Aorta (tissue), 5 donors: ENCODE measurements around the gene TCOF1. TPM values are rescaled to one million over a fixed set of nuclear protein-coding genes. Genes with fewer than 3 reads are reported as not detected.

Source experiments
- ATAC-seq: fragments of 200-7000 bp; cut with Tn5 transposase; one replicate; pipeline ENCODE4 v1.9.1; 2022; ENCODE audit warnings: moderate library complexity; ENCODE audit not compliant: low FRiP score
- DNase-seq, 2 donors: peaks; one replicate each; pipeline ENCODE4 v3.0.0-alpha.2; 2020
- H3K27ac ChIP-seq, 2 donors: one replicate each; pipeline ENCODE4 v1.5.1; 2013; ENCODE audit warnings: low read length in 2 of 2, mild to moderate bottlenecking in 2 of 2, moderate library complexity in 2 of 2, control low read depth in 1 of 2, inconsistent platforms in 1 of 2, low read depth in 1 of 2
- H3K27me3 ChIP-seq, 2 donors: one replicate each; pipeline ENCODE4 v1.6.1; 2013; ENCODE audit warnings: control low read depth in 1 of 2, low read length in 1 of 2, mild to moderate bottlenecking in 1 of 2, moderate library complexity in 1 of 2; ENCODE audit not compliant: insufficient read depth in 2 of 2, control insufficient read depth in 1 of 2
- H3K36me3 ChIP-seq, 2 donors: one replicate each; pipeline ENCODE4 v1.6.1; 2013; ENCODE audit warnings: control low read depth in 1 of 2, low read length in 1 of 2, mild to moderate bottlenecking in 1 of 2; ENCODE audit not compliant: insufficient read depth in 2 of 2, control insufficient read depth in 1 of 2
- H3K4me1 ChIP-seq, 2 donors: one replicate each; pipeline ENCODE4 v1.6.1; 2013; ENCODE audit warnings: low read length in 2 of 2, control low read depth in 1 of 2, mild to moderate bottlenecking in 1 of 2, moderate library complexity in 1 of 2; ENCODE audit not compliant: insufficient read depth in 2 of 2, control insufficient read depth in 1 of 2
- H3K4me3 ChIP-seq, 2 donors: one replicate each; pipeline ENCODE4 v1.5.1; 2013; ENCODE audit warnings: low read length in 2 of 2, control low read depth in 1 of 2, mild to moderate bottlenecking in 1 of 2
- H3K9me3 ChIP-seq: one replicate; pipeline ENCODE4 v1.6.1; 2013; ENCODE audit warnings: mild to moderate bottlenecking, low read length; ENCODE audit not compliant: control insufficient read depth
- WGBS, 2 donors: extraction: QIAGEN DNeasy Blood & Tissue Kit; methylation state at CpG; one replicate each; pipeline ENCODE4 v1.1.7; 2013; 5-methylcytosine and 5-hydroxymethylcytosine counted together
- intact Hi-C, 2 donors: fragments of 100-400 bp; cut with DNase I; formaldehyde crosslinking; loops; one replicate each; pipeline versions ENCODE4 v1.14.2 to v1.15.0; 2022
- polyA plus RNA-seq, 2 donors: library from polyadenylated mRNA; stranded (reverse); fragments of 200-250 nt; gene quantifications; one replicate each; pipeline ENCODE4 v1.2.3, GENCODE V29; 2013
- total RNA-seq, 2 donors: library from RNA; stranded (reverse); fragmentation: NEBNext Ultra II Directional; extraction: Animal tissue kit (Norgen Biotek cat#: 25700); gene quantifications; one replicate each; pipeline ENCODE4 v1.2.1, GENCODE V29; 2021
- donor health status: healthy with polysubstance abuse.
- donor health status: Bipolar disorder and iron deficiency.
- donor health status: DM: no; HTN: no; CAD: no.
- donor health status: DM: no; HTN: no; CAD: no.
- donor health status: DM: yes; HTN: yes; CAD: no.

Gene TCOF1
- total and polyA plus RNA-seq, 4 donors: 8.0 to 31.9 (median 27.0) TPM

GRCh38 chr5:150329881-150330876, 27.3 kb upstream of the TCOF1 start:
- Histone ChIP-seq H3K9me3 (no peaks in the 10 kb centered on the region), H3K4me3 (no peak overlapping the region), H3K4me1 (no peaks in the 10 kb centered on the region), H3K27ac (no peak overlapping the region), H3K27me3 (no peaks in the 10 kb centered on the region), H3K36me3 (no peaks in the 10 kb centered on the region)
- no peak for DNase-seq
- 58 to 69% methylated on average over 15 to 17 of the region's 17 CpGs for WGBS, 2 donors
- no peak for ATAC-seq
- intact Hi-C loops: no loop called here

- Histone ChIP-seq H3K9me3 (no peaks in the 10 kb centered on the region), H3K27ac (no peak overlapping the region), H3K4me3 (no peak overlapping the region), H3K36me3 (no peaks in the 10 kb centered on the region), H3K4me1 (no peaks in the 10 kb centered on the region), H3K27me3 (no peaks in the 10 kb centered on the region)
- ATAC-seq (no peak), DNase-seq (no peak)
- intact Hi-C loops: no loop called here
- 80 to 85% methylated on average over 5 of the region's 5 CpGs for WGBS, 2 donors
Measured at GRCh38 chr5:150333400-150333799, 24.1 kb upstream of the TCOF1 start.

- no peaks in the 10 kb centered on the region for H3K27me3 ChIP-seq
- no peak for ATAC-seq
- no peak overlapping the region for H3K27ac ChIP-seq
- 90 to 92% methylated on average over 4 of the region's 4 CpGs for WGBS, 2 donors
- no peaks in the 10 kb centered on the region for H3K4me1 ChIP-seq
- H3K9me3 ChIP-seq: no peaks in the 10 kb centered on the region
- no peak overlapping the region for H3K4me3 ChIP-seq
- H3K36me3 ChIP-seq: no peaks in the 10 kb centered on the region
- DNase-seq: no peak
- intact Hi-C loops: no loop called here
Measured at GRCh38 chr5:150335778-150336177, 21.7 kb upstream of the TCOF1 start.

- Histone ChIP-seq H3K9me3 (no peaks in the 10 kb centered on the region), H3K27ac (no peak overlapping the region), H3K4me3 (no peak overlapping the region), H3K27me3 (no peaks in the 10 kb centered on the region), H3K36me3 (no peaks in the 10 kb centered on the region), H3K4me1 (no peaks in the 10 kb centered on the region)
- 92 to 95% methylated on average over 11 of the region's 11 CpGs for WGBS, 2 donors
- intact Hi-C loops: no loop called here
- DNase-seq: no peak
- no peak for ATAC-seq
Measured at GRCh38 chr5:150338546-150338945, 19.0 kb upstream of the TCOF1 start.

- Histone ChIP-seq H3K4me1 (no peaks in the 10 kb centered on the region), H3K27ac (no peak overlapping the region), H3K36me3 (no peaks in the 10 kb centered on the region), H3K27me3 (no peaks in the 10 kb centered on the region), H3K4me3 (no peak overlapping the region), H3K9me3 (no peaks in the 10 kb centered on the region)
- ATAC-seq: no peak
- intact Hi-C loops: no loop called here
- DNase-seq: no peak
- WGBS, 2 donors: 69 to 70% methylated on average over 5 of the region's 5 CpGs
Measured at GRCh38 chr5:150339165-150339564, 18.3 kb upstream of the TCOF1 start.

- WGBS, 2 donors: 93 to 94% methylated on average over 4 of the region's 4 CpGs
- Histone ChIP-seq H3K27ac (no peak overlapping the region), H3K9me3 (no peaks in the 10 kb centered on the region), H3K36me3 (no peaks in the 10 kb centered on the region), H3K27me3 (no peaks in the 10 kb centered on the region), H3K4me1 (no peaks in the 10 kb centered on the region), H3K4me3 (no peak overlapping the region)
- ATAC-seq (no peak), DNase-seq (no peak)
- intact Hi-C loops: no loop called here
Measured at GRCh38 chr5:150339841-150340240, 17.7 kb upstream of the TCOF1 start.

GRCh38 chr5:150340614-150341255, 16.8 kb upstream of the TCOF1 start:
- WGBS, 2 donors: 85% methylated on average over 7 of the region's 7 CpGs
- intact Hi-C loops: no loop called here

GRCh38 chr5:150341331-150341730, 16.2 kb upstream of the TCOF1 start:
- H3K27ac ChIP-seq: no peak overlapping the region
- no peak for DNase-seq
- no peaks in the 10 kb centered on the region for H3K9me3 ChIP-seq
- H3K36me3 ChIP-seq: no peaks in the 10 kb centered on the region
- H3K4me3 ChIP-seq: no peak overlapping the region
- 86 to 87% methylated on average over 4 of the region's 4 CpGs for WGBS, 2 donors
- intact Hi-C loops: no loop called here
- ATAC-seq: no peak
- H3K4me1 ChIP-seq: no peaks in the 10 kb centered on the region
- H3K27me3 ChIP-seq: no peaks in the 10 kb centered on the region

More at GRCh38 chr5:150340614-150341255, 16.8 kb upstream of the TCOF1 start:
- no peaks in the 10 kb centered on the region for H3K27me3 ChIP-seq
- ATAC-seq (no peak), DNase-seq (no peak)
- H3K4me3 ChIP-seq: no peak overlapping the region
- H3K9me3 ChIP-seq: no peaks in the 10 kb centered on the region
- H3K4me1 ChIP-seq: no peaks in the 10 kb centered on the region
- no peak overlapping the region for H3K27ac ChIP-seq
- no peaks in the 10 kb centered on the region for H3K36me3 ChIP-seq

GRCh38 chr5:150341989-150342388, 15.5 kb upstream of the TCOF1 start:
- H3K4me1 ChIP-seq: no peaks in the 10 kb centered on the region
- H3K27me3 ChIP-seq: no peaks in the 10 kb centered on the region
- no peaks in the 10 kb centered on the region for H3K36me3 ChIP-seq
- H3K9me3 ChIP-seq: no peaks in the 10 kb centered on the region
- DNase-seq (no peak), ATAC-seq (no peak)
- WGBS, 2 donors: 93 to 95% methylated on average over 1 of the region's 1 CpG
- intact Hi-C loops: no loop called here
- H3K4me3 ChIP-seq: no peak overlapping the region
- H3K27ac ChIP-seq: no peak overlapping the region
